Gastroesophageal sphincter (tissue), 4 donors: ENCODE results near the gene ALK. TPM values are rescaled to one million over a fixed set of nuclear protein-coding genes. Genes with fewer than 3 reads are reported as not detected.

Experiments
- ATAC-seq: fragments of 150-250 bp; one replicate; pipeline ENCODE4 v1.9.1; 2016; ENCODE audit warnings: mild to moderate bottlenecking, moderate library complexity
- H3K27ac ChIP-seq, 4 donors: fragments of 200-600 bp; sonication (generic) in 3 of 4; 1 replicate in 3 of 4; 2 replicates in 1 of 4; pipeline ENCODE4 v1.5.1; 2016 to 2019
- H3K27me3 ChIP-seq: fragments of 200-600 bp; sonication (generic); one replicate; pipeline ENCODE4 v1.5.1; 2019
- H3K36me3 ChIP-seq, 2 donors: fragments of 200-600 bp; sonication (generic); one replicate each; pipeline ENCODE4 v1.5.1; 2019; ENCODE audit warnings: control low read depth in 1 of 2
- H3K4me1 ChIP-seq, 3 donors: fragments of 200-600 bp; sonication (generic); 1 replicate in 2 of 3; 2 replicates in 1 of 3; pipeline ENCODE4 v1.5.1; 2016 to 2019; ENCODE audit warnings: control low read depth in 2 of 3
- H3K4me3 ChIP-seq, 2 donors: fragments of 200-600 bp; sonication (generic); one replicate each; pipeline ENCODE4 v1.5.1; 2019; ENCODE audit warnings: mild to moderate bottlenecking in 1 of 2, moderate library complexity in 1 of 2
- H3K9me3 ChIP-seq, 3 donors: fragments of 200-600 bp; sonication (generic); one replicate each; pipeline ENCODE4 v1.5.1; 2017 to 2019; ENCODE audit warnings: control low read depth in 2 of 3
- EP300 ChIP-seq: sonication (generic); formaldehyde crosslinking; IDR thresholded peaks from one replicate; pipeline ENCODE4 v1.6.1; 2017; ENCODE audit warnings: antibody characterized with exemption, mild to moderate bottlenecking
- POLR2A ChIP-seq, 2 donors: fragments of 450-650 bp; IDR thresholded peaks; one replicate each; pipeline ENCODE4 v1.6.1; 2017; ENCODE audit warnings: antibody characterized with exemption in 2 of 2, mild to moderate bottlenecking in 2 of 2, moderate library complexity in 1 of 2
- POLR2AphosphoS5 ChIP-seq: sonication (generic); formaldehyde crosslinking; IDR thresholded peaks from one replicate; pipeline ENCODE4 v1.6.1; 2017; ENCODE audit warnings: antibody characterized with exemption
- WGBS, 2 donors: methylation state at CpG; one replicate each; pipeline ENCODE4 v1.1.5; 2018; ENCODE audit warnings: low coverage in 1 of 2; 5-methylcytosine and 5-hydroxymethylcytosine counted together
- total RNA-seq, 4 donors: library from RNA; depleted of rRNA; stranded (reverse); fragments of >200 nt; gene quantifications; one replicate each; pipeline ENCODE4 v1.1.0, GENCODE V29; 2016
- TF ChIP-seq, protein P1 (sequence below), 4 experiments: fragments of 200-600 bp in 2 of 4; fragments of 450-650 bp in 2 of 4; sonication (generic) in 1 of 4; IDR thresholded peaks; one replicate each; pipeline ENCODE4 v1.5.1; 2017 to 2019; ENCODE audit warnings: antibody characterized with exemption in 4 of 4, mild to moderate bottlenecking in 2 of 4, moderate library complexity in 2 of 4

The ALK gene
- total RNA-seq, 4 donors from 2014 or later, result 0.94 to 1.6 (median 1.1) TPM

DNA sequence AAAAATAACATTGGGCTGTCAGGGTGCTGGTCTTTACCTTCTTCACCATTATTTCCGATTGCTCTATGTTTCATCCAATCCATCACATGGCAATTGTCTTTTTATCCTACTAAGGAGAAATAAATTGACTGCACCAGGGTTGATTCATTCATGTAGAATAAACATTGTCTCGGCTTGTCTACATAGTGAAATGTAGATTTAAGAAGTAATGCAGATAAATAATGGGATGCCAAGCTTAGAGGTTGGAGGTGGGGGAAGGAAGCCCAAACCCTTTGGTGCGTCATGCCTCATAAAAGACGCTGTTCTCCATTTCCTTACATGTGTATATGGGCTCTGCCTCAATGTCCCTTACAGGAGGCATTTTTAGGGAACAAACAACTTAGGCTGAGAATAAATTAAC is 117.8 kb downstream of the ALK start:
- Histone ChIP-seq H3K9me3 (no peaks in the 10 kb centered on the region), H3K4me1 (peaks cover 0 to 11% (median 0%) of the 10 kb centered on the region in 3 donors), H3K27ac (no peak overlapping the region), H3K4me3 (no peak overlapping the region), H3K27me3 (peaks cover 3% of the 10 kb centered on the region), H3K36me3 (no peaks in the 10 kb centered on the region)
- ATAC-seq, result no peak
- TF ChIP-seq POLR2A (IDR thresholded peaks at IDR 0.05), result no peak
- TF ChIP-seq POLR2AphosphoS5, result no peak
- no peak for TF ChIP-seq EP300
- TF ChIP-seq, protein P1, sequence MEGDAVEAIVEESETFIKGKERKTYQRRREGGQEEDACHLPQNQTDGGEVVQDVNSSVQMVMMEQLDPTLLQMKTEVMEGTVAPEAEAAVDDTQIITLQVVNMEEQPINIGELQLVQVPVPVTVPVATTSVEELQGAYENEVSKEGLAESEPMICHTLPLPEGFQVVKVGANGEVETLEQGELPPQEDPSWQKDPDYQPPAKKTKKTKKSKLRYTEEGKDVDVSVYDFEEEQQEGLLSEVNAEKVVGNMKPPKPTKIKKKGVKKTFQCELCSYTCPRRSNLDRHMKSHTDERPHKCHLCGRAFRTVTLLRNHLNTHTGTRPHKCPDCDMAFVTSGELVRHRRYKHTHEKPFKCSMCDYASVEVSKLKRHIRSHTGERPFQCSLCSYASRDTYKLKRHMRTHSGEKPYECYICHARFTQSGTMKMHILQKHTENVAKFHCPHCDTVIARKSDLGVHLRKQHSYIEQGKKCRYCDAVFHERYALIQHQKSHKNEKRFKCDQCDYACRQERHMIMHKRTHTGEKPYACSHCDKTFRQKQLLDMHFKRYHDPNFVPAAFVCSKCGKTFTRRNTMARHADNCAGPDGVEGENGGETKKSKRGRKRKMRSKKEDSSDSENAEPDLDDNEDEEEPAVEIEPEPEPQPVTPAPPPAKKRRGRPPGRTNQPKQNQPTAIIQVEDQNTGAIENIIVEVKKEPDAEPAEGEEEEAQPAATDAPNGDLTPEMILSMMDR (IDR thresholded peaks at IDR 0.05), result no peak
- 42 to 74% methylated on average over 4 of the region's 4 CpGs for WGBS, 2 donors

DNA sequence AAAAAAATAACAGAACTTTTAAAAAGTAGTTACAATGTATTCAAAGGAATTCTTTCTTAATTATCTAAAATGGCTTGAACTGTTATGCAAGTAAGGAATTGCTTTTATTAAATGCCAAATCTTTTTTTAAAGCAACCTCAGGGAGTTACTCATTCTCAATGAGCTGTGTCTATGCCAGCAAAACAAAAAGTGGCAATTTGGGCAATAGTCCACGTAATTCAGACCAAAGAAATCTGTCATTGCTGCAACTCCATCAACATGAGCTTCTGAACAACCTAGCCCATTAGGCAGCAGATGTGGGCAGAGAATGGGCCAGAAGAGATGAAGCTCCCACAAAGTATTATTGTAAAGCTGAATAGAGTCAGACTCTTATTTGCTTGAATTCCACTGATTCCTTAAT is 118.4 kb downstream of the ALK start:
- Histone ChIP-seq H3K36me3 (no peaks in the 10 kb centered on the region), H3K4me3 (no peak overlapping the region), H3K27ac (no peak overlapping the region), H3K27me3 (peaks cover 3% of the 10 kb centered on the region), H3K4me1 (peaks cover 0 to 11% (median 0%) of the 10 kb centered on the region in 3 donors), H3K9me3 (no peaks in the 10 kb centered on the region)
- TF ChIP-seq, protein P1 (IDR thresholded peaks at IDR 0.05), result no peak
- TF ChIP-seq POLR2AphosphoS5 (no peak), EP300 (no peak), POLR2A (IDR thresholded peaks at IDR 0.05) (no peak)
- WGBS, 2 donors, result 0 to 13% methylated on average over 1 of the region's 1 CpG
- no peak for ATAC-seq

DNA sequence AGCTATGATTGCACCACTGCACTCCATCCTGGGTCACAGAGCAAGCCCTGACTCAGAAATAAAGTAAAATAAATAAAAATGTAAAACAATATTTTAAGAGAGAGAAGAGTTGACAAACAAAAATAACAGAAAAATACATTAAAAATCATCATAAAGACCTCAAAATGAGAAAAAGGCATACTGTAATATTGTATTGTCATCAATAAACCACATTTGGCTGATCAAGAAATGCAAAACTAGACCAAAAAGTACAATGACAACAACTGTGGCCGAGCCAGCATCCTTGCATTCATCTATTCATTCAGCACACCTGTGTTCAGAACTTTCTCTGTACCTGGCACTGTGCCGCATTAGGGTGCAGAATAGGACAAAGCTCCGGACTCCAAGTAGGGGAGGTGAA is 121.8 kb downstream of the ALK start:
- Histone ChIP-seq H3K27ac (no peak overlapping the region), H3K27me3 (peaks cover 3% of the 10 kb centered on the region), H3K4me1 (peaks cover 0 to 11% (median 0%) of the 10 kb centered on the region in 3 donors), H3K36me3 (no peaks in the 10 kb centered on the region), H3K4me3 (no peak overlapping the region), H3K9me3 (no peaks in the 10 kb centered on the region)
- TF ChIP-seq EP300, result no peak
- no peak for TF ChIP-seq POLR2A (IDR thresholded peaks at IDR 0.05)
- TF ChIP-seq POLR2AphosphoS5, result no peak
- TF ChIP-seq, protein P1 (IDR thresholded peaks at IDR 0.05), result no peak
- no peak for ATAC-seq
- 80 to 96% methylated on average over 2 to 3 of the region's 3 CpGs for WGBS, 2 donors

DNA sequence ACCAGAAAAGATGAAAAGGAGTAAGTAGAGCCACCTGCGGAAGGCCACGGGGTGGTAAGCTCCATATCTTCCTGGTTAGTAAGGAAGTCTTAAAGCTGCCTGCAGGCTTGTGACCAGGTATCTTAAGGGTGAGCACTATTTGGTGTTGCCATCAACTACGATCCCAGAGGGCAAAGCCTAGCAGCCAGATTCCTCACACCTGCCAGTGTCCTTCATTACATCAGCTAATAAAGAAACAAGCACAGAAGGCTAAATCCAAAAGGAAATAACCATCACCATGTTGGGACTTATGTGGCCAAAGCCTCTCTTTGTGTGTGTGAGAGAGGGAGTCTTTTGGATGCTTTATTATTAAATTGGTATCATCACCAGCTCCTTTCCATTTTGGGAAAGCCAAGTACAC is 123.5 kb downstream of the ALK start:
- ATAC-seq, result no peak
- Histone ChIP-seq H3K36me3 (no peaks in the 10 kb centered on the region), H3K4me3 (no peak overlapping the region), H3K27me3 (peaks cover 3% of the 10 kb centered on the region), H3K4me1 (peaks cover 0 to 4% (median 0%) of the 10 kb centered on the region in 3 donors), H3K9me3 (no peaks in the 10 kb centered on the region), H3K27ac (no peak overlapping the region)
- 100% methylated on average over 2 of the region's 3 CpGs for WGBS, 2 donors
- no peak for TF ChIP-seq POLR2A (IDR thresholded peaks at IDR 0.05)
- TF ChIP-seq, protein P1 (IDR thresholded peaks at IDR 0.05), result no peak
- TF ChIP-seq EP300, result no peak
- no peak for TF ChIP-seq POLR2AphosphoS5

DNA sequence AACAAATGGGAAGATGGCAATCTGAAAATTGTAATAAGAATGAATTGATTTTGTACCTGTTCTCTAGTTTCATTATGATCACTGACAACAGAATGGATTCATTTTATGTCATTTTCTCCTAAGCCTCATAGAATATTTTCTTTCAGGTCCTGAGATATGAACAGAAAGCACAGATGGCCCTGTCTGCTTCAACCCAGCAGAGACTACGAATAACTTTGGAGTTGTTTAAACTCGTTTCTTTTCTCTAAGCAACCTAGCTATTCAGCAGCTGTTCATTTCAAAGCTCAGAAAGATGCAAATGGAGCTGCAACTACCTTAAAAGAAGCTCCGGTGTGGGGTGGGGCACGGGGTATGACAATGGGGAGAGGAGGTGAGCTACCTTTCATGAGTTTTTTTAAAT is 124.9 kb downstream of the ALK start:
- Histone ChIP-seq H3K4me3 (no peak overlapping the region), H3K27ac (no peak overlapping the region), H3K27me3 (peaks cover 3% of the 10 kb centered on the region), H3K9me3 (no peaks in the 10 kb centered on the region), H3K36me3 (no peaks in the 10 kb centered on the region), H3K4me1 (no peaks in the 10 kb centered on the region)
- no peak for ATAC-seq
- TF ChIP-seq POLR2AphosphoS5, result no peak
- TF ChIP-seq EP300, result no peak
- no peak for TF ChIP-seq POLR2A (IDR thresholded peaks at IDR 0.05)
- TF ChIP-seq, protein P1 (IDR thresholded peaks at IDR 0.05), result no peak
- 51 to 59% methylated on average over 4 of the region's 4 CpGs for WGBS, 2 donors
